GM19438 (cell line): ENCODE results near the gene SLC24A4.

ENCODE experiments used
- ATAC-seq: cut with Tn5 transposase; IDR thresholded peaks from one replicate; pipeline ENCODE4 v1.9.1; 2021; ENCODE audit warnings: low read depth; ENCODE audit not compliant: unreplicated experiment

SLC24A4 gene

DNA sequence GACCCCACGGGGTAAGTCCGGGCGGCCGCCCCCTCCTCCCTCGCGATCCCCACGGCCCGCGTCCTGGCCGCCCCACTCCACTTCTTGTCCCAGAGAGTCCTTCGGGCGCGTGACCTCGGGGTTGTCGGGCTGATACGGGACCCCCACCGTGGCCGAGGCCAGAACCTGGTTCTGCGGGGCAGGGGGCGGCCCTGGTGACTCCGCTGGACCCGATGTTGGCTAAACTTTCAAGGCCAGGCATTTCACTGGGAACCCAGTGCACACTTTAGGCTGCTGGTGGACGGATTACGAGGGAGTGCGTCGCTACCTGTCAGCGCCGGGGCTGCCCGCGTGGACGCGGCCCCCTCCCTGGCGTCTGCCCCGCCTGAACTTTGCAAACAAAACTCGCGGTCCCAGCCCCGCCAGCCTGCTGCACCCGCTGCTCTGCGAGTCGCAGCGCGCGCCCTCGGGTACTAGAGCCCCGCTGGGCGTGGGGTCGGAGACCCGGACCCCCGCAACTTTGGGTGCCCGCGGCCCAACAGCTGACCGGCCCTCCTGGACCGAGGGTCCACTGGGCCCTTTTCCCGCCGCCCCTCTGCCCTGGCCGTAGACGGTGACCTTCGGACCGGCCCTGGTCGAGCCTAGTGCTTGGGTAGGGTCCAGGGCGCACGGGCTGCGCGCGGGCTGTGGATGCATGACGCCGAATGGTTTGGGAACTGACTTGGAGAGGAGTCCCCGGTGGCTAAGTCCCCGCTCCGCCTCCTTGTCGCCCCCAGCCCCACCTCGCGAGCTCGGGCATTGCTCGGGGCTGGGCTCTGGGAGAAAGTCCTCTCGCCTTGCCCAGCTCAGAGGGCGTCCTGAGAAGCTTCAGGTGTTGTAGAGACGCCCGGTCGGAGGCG is 191.2 kb downstream of the SLC24A4 start:
- peak; percentile 27 for ATAC-seq

DNA sequence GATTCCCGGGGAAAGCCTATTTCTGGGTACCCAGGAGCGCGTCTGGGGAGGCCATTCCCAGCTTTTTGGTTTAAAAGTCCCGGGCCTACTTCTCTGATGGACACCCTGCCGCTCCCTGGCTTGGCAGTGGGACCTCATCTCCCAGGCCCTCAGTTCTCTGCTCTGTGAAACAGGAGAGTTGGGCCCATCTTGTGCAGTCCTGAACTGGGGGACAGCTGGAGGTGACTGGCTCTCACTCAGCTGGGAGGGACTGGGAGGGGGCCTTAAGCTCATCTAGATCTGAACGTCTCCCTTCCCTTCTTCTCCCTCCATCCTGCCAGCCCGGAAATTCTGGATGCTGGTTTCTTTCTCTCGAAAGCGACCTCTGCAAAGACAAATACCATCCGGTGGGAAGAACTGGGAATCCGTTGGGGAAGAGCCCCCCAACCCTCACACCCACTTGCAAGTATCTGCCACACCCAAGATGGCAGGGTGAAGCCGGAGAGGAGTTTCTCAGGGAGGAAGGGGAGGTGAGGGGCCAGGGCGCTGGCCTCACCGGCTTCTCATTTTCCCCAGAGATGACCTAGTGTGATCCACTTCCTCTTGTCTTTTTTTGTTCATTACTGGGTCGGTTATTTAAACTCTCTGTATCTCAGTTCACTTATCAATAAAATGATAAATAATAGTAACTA is 192.0 kb downstream of the SLC24A4 start:
- ATAC-seq, result no peak

DNA sequence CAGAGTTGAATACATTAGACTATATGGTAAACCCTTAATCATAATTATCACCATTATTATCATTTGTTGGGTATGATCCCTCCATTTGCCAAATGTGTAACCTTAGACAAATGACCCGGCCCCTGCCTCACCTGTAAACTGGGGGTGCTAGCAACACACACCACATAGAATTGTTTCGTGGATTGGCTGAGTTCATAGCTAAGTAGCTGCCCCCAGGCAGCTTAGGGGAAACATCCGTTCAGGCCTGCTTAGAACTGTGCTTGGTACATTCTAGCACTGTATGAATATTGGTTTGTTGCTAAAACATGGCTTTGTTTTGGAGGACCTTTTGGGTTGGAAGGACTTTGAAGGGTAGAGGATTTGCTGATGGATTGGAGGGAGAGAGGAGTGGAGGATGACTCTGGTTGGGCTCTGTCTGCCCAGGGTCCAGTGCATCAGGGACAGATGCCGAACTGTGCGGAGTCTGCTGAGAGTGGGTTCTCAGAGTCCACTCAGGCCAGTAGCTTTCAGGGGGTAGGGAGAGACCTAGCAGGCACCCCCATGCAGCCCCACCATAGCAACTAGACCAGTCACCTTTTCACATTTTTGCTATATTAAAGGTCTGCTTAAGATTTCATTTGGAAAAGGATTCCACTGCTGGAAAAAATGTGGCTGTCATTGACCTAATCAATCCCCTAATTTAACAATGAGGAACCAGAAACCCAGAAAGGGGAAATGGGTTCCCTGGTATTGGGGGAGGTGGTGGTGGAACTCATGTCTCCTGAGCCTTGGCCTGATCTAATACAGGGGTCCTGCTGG is 192.8 kb downstream of the SLC24A4 start:
- no peak for ATAC-seq

DNA sequence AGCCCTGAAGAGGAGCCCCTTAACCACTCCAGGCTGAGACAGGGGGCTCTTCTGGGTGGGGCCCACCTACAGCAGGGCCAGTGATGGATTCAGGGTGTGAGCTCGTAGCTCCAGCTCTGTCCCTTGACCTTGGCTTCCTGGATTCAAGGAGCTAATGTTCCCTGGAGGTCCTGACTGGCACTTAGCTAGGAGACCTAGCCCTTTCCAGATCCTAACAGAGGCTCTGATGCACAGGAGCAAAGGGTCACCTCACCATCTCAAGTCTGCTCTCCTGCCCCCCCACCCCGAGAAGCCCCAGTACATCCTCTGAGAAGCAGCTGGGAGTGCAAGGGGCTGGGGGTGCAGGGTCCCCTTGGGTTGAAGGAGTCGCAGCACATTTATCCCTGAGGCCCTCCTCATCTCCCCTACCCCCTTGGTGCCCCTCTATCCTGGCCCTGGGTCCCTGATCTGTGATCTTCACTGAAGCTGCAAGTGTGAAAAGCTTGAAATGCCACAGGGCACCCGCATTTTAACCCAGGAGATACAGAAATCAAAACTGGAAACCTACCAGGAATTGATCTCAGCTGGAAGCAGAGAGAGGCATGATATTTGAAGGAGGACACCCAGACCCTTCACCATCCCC is 193.5 kb downstream of the SLC24A4 start:
- no peak for ATAC-seq

DNA sequence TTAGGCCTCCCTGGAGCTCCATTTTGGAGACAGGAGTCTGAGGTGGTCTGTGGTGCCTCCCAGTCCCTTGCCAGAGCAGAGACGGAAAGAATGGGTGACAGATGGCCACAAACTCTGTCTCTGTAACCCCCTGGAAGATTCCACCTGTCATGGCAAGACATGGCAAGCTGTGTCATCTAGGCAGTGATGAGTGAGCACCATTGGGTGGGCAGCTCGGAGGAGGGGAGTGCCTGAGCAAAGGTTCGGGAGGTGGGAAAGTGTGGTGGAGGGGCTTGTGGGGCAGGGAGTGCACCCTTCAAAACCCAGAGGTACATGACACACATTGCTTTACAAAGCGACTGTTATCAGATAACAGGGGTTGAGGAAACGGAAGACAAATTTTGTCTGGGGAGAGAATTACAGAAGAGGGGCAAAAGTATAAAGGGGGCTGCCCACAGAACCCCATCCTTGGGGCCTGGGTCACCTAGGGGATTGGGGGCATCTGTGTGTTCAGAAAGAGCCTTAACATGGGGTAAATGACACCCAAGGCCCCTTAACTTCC is 194.1 kb downstream of the SLC24A4 start:
- ATAC-seq, result no peak

DNA sequence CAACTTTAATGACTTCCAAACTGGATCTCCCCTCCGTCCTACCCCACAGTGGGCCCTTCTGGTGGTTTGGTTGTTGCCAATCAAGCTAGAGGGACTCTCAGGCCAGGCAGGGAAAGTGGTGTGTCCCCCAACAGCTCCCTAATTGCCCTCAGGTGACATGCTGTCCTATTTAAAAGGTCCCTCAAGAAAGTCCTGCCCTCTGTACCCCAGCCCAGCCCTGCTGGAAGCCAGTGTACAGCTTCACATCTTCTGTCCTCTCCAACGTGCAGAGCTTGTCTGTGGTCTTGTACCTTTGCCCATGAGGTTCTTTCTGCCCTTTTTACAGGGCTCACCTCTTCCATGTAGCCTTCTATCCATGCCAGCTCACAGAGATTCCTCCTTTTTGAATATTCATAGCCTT is 194.8 kb downstream of the SLC24A4 start:
- no peak for ATAC-seq

DNA sequence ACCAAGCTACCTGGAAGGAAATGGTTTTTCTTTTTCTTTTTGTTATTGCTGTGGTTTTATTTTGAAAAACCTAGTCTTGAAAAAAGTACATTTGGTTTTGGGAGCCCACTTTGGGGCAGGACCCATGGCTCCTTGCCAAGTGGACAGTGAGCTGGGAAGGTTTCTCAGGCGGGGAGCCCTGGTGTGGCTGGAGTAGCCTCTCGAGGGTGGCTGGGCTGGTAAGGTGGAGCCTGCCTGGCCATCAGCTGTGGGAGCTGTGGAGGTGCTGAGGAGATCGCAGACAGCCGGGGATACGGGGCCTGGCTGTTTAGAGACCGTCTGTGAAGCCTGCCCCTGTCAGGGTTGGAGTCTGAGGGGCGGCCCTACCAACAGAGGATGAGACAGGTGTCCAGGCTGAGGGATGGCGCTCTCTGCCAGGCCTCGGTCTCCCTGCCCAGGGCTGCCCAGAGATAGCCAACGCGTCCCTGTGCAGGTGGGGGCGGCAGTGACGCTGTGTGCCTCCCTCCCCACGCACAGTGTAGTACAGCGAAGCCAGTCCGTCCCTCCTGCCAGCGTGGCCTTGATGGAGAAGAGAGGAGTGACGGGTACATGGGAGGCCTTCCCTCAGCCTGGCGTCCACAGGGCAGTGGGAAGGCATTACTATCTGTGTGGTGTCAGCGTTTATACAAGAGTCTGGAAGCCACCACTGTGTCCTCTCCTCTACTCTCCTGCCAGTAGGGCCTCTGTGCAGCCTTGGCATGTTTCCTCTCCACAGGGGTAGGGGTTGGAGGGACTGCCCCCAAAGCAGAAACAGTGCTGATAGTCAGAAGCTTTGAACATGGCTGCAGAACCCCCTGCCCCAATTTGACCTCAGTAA is 196.5 kb downstream of the SLC24A4 start:
- ATAC-seq, result peak; percentile 17

DNA sequence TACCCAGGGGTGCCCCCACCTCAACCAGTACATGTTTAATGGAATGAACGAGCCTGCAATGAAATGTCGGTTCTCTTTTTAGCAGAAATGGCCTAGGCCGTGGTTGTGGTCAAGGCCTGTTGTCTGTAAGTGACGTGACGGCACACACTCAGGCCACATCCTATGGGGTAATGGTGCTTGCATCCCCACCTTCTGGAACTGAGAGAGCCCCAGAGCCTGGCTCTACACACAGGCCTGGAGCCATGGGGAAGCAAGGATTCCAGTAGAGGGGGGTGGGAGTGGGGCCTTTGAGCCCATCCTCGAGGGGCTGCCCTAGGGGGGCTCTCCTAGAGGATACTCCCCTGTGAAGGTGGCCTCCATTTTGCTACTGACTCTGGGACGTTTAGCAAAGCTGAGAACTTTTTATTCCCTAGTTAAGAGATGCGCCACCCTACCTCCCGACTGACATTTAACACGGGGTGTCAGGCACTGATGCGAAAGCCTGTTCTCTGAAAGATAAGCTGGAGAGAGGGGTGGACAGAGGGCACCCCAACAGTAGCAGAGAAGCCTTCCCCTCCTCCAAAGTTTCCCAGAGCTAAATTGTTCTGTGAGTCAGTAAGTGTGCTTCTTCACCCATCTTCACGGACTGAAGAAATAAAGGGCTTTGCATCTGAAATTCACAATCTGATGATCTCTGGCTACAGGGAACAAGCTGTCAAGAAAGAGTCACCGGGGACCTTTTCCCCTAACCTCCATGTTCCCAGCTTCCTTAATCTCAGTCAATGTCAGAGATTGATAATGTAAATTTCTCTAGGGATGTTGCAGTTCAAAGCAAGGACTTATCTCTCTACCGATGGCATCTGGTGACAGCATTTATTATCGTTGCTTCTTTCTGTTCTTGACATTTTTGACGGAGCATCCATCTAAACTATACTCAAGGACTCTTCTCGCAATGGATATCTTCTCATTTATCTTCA is 197.4 kb downstream of the SLC24A4 start:
- ATAC-seq, result peak; percentile 78

DNA sequence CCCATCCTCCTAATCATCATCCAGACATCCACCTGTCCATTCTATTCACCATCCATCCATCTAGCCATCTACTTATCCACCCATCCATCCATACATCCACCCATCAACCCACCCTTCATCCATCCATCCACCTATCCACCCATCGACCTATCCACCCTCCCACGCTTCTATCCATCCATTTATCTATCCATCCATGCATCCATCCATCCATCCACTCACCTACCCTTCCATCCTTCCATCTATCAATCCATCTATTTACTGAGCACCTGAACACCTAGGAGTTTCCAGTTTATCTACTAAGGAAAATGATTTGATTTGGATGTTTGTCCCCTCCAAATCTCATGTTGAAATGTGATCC is 198.1 kb downstream of the SLC24A4 start:
- ATAC-seq, result no peak

DNA sequence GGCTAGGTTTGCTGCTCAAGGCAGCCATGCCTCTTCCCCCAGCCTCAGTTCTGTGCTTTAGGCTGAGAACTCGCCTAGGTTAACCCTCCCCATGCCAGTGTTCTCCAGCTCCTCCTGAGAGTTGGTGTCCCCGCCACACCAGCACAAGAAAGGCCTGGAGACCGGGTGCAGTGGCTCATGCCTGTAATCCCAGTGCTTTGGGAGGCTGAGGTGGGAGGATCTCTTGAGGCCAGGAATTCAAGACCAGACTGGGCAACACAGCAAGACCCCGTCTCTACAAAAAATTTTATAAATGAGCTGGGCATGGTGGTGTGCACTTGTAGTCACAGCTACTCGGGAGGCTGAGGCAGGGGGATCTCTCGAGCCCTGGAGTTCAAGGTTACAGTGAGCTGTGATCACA is 200.8 kb downstream of the SLC24A4 start:
- no peak for ATAC-seq

DNA sequence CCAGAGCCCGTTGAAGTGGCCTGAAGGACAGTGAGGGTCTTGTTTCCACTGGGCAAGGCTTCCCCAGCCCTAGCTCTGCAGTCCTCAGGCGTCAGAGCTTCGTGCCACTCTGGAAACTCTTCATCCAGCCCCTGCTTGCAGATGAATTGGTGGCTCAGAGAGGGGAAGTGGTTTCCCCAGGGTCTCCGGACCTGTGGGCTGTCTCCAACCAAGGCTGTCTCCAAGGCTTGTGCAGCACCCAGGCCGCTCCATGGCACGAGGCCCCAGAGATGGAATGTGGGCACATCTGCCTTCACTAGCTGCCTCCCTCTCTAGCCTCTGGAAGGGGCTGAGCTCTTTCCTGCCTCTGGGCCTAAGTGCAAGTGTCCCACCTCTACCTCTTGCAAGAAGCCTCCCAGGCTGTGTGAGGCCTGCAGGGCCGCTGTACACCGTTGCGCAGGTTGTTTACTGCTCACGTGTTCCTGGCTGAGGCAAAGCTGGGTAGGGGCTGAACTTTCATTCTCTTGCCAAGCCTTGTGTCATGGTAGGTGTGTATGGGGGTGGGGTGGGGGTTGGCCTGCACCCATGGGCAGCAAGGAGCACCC is 201.7 kb downstream of the SLC24A4 start:
- ATAC-seq, result no peak

DNA sequence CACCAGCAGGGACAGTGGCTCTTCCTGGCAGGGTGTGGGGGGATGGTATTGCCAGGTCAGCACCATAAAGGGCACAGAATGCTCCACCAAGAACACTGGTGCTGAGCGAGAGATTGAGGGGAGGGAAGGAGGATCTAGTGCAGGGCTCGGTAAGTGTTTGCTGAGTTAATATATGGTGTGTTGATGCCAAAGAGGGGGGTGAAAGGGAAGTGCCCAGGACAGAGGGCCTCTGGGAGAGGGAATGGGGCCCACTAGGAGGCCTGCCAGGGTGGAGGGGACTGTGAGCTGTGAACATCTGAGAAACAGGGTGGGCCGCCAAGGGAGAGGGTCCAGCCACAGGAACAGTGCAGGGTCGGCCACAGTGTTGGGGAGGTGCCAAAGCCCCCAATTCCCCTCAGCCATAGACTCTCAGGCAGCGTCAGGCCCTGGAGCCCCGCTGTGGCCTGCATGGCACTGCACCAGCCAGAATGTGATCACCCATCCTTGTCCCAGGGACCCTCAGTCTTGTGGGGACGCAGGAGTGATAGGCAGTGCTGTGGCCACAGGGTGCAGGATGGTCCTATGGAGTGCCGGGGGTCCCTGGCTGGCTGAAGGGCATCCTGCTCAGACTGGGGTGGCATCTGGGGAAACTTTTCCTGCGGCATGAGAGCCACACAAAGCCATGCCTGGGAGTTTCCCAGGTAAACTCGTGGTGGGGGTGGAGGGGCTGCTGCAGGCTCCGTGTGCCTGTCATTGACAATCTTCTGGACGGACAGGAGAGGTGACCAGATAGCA is 202.5 kb downstream of the SLC24A4 start:
- no peak for ATAC-seq

DNA sequence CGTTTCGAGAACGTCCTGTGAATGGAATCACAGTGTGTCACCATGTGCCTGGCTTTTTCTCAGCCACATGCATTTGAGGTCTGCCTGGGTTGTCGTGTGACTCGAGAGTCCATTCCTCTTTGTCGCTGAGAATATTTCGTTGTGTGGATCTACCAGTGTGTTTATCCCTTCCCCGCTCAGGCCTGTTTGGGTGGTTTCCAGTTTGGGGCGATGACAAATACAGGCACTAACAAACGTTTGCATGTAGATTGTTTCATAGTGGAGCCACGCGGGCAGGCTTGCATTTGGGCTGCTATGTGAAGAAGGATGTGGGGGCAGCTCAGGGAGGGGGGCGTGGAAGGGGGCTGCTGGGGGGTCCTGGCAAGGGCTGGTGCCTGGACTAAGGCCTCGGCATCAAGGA is 204.8 kb downstream of the SLC24A4 start:
- ATAC-seq, result no peak

DNA sequence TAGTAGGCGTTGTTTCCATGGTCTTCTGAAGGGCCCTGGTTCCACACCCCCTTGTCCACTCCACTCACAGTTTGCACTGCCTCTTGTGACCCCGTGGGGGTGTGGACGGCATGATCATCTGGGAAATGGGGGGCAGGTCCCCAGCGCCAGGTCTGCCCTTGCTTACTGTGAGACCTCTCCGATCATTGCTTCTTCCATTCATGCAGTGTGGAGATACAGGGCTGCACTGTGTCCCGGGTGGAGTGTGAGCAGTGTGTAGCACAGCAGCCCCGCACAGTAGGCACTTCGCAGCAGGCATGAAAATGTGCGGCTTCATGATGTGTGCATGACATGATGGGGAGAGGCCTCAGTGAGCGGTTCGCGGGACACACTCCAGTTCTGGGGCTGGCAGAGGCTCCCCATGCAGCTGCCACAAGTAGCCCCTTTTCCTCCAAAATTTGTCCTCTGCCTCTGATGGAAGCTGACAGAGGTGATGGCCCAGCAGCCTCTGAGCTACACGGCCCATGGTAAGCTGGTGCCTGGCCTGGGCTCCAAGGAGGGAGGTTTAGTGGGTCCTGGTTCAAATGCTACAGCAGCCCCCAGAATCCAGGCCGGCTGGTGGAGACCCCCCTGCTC is 205.6 kb downstream of the SLC24A4 start:
- ATAC-seq, result no peak

DNA sequence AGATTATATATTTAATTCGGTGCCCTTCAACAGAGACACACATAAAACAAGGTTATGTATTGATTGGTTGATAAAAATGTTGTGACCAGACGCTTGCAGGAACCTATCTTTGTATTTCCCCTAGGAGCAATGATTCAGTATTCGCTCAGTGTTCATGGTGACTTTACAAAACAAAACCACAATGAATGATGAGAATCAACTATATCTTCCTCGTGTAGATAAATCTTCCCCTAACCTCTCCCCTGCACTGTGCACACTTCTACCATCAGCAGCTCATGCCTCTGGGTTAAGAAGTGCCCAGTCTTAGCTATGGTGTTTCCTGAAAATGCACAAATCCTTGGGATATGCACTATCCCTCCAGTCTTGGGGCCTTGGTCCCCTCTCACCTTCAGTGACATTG is 206.9 kb downstream of the SLC24A4 start:
- no peak for ATAC-seq

DNA sequence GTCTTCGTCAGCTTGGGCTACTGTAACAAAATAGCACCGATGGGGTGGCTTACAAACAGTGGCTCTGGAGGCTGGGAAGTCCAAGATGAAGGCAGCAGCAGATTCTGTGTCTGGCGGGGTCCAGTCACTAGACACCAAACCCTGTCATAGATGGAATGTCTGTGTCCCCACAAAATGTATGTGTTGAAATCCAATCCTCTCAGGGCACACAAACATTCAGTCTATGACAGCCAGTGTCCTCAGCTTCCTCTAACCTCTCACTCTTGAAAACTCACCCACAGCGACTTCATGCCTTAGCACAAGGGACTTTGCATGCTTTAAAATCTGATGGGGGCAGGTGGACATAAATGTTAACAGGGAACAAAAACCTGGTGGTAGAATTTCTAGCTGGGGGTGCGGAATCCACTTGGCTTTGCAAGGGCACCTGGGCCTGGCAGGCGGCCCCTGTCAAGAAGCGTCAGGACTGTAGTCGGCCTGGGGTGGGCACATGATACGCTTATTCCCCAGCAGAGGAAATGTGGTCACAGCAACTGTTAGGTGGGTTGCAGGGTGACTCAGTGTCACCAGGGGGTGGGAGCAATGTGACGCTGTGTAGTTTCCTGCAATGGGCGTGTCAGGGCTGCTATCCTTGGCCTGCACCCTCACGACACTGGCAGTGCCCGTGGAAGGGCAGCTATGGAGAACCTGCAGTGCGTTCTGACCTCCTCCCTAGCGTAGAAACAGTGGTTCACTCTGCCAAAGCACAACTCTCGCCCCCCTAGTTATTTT is 208.3 kb downstream of the SLC24A4 start:
- ATAC-seq, result no peak
